ENCODE data around the gene NMNAT3. TPM values are rescaled to one million over a fixed set of nuclear protein-coding genes. Genes with fewer than 3 reads are reported as not detected.

Gene NMNAT3
- total RNA-seq, 4 donors from 2014 or later = 25.0 to 41.7 (median 30.1) TPM

- Histone ChIP-seq H3K4me3 (no peak overlapping the region), H3K27me3 (no peaks in the 10 kb centered on the region), H3K27ac (no peak overlapping the region), H3K9me3 (no peaks in the 10 kb centered on the region), H3K36me3 (no peaks in the 10 kb centered on the region), H3K4me1 (peaks cover 26% of the 10 kb centered on the region)
- no peak for TF ChIP-seq CTCF (IDR thresholded peaks at IDR 0.05)
- no peak for DNase-seq (ENCODE audit: low spot score in 2 of 2)
- 75% methylated on average over 2 of the region's 2 CpGs for WGBS
Observed at GRCh38 chr3:139530717-139531116, 147.1 kb downstream of the NMNAT3 start.

GRCh38 chr3:139529662-139530061 is 148.1 kb downstream of the NMNAT3 start:
- DNase-seq (ENCODE audit: low spot score in 2 of 2) = no peak
- H3K9me3 ChIP-seq = no peaks in the 10 kb centered on the region
- H3K4me3 ChIP-seq = no peak overlapping the region
- peaks cover 15% of the 10 kb centered on the region for H3K4me1 ChIP-seq
- H3K27ac ChIP-seq = no peak overlapping the region
- TF ChIP-seq POLR2A (IDR thresholded peaks at IDR 0.05) = no peak
- no peak for TF ChIP-seq CTCF (IDR thresholded peaks at IDR 0.05)
- no peak for TF ChIP-seq POLR2AphosphoS5 (IDR thresholded peaks at IDR 0.05)
- TF ChIP-seq EP300 (IDR thresholded peaks at IDR 0.05) = no peak
- no peaks in the 10 kb centered on the region for H3K27me3 ChIP-seq
- no peaks in the 10 kb centered on the region for H3K36me3 ChIP-seq
- WGBS = 59% methylated on average over 4 of the region's 4 CpGs

GRCh38 chr3:139528924-139529323 is 148.8 kb downstream of the NMNAT3 start:
- Histone ChIP-seq H3K9me3 (no peaks in the 10 kb centered on the region), H3K27ac (no peak overlapping the region), H3K27me3 (no peaks in the 10 kb centered on the region), H3K4me1 (peaks cover 10% of the 10 kb centered on the region), H3K36me3 (no peaks in the 10 kb centered on the region), H3K4me3 (no peak overlapping the region)
- DNase-seq (ENCODE audit: low spot score in 2 of 2) = no peak
- WGBS = 85% methylated on average over 3 of the region's 3 CpGs
- TF ChIP-seq CTCF (IDR thresholded peaks at IDR 0.05) (no peak), POLR2AphosphoS5 (IDR thresholded peaks at IDR 0.05) (no peak), POLR2A (IDR thresholded peaks at IDR 0.05) (no peak), EP300 (IDR thresholded peaks at IDR 0.05) (no peak)

- Histone ChIP-seq H3K36me3 (no peaks in the 10 kb centered on the region), H3K9me3 (no peaks in the 10 kb centered on the region), H3K27me3 (no peaks in the 10 kb centered on the region), H3K27ac (no peak overlapping the region), H3K4me3 (no peak overlapping the region), H3K4me1 (peaks cover 6% of the 10 kb centered on the region)
- 89% methylated on average over 1 of the region's 2 CpGs for WGBS
- TF ChIP-seq POLR2AphosphoS5 (IDR thresholded peaks at IDR 0.05) = no peak
- no peak for TF ChIP-seq EP300 (IDR thresholded peaks at IDR 0.05)
- no peak for TF ChIP-seq CTCF (IDR thresholded peaks at IDR 0.05)
- no peak for DNase-seq (ENCODE audit: low spot score in 2 of 2)
Observed at GRCh38 chr3:139528281-139528680, 149.5 kb downstream of the NMNAT3 start.

- 89% methylated on average over 5 of the region's 5 CpGs for WGBS
- no peak for TF ChIP-seq EP300 (IDR thresholded peaks at IDR 0.05)
- no peak for TF ChIP-seq POLR2A (IDR thresholded peaks at IDR 0.05)
- TF ChIP-seq CTCF (IDR thresholded peaks at IDR 0.05) = no peak
- TF ChIP-seq POLR2AphosphoS5 (IDR thresholded peaks at IDR 0.05) = no peak
- no peaks in the 10 kb centered on the region for H3K27me3 ChIP-seq
- no peaks in the 10 kb centered on the region for H3K36me3 ChIP-seq
- DNase-seq (ENCODE audit: low spot score in 2 of 2) = no peak
- H3K9me3 ChIP-seq = no peaks in the 10 kb centered on the region
- H3K4me3 ChIP-seq = no peak overlapping the region
- peaks cover 3% of the 10 kb centered on the region for H3K4me1 ChIP-seq
- H3K27ac ChIP-seq = no peak overlapping the region
Observed at GRCh38 chr3:139527265-139527664, 150.5 kb downstream of the NMNAT3 start.
